NCI-H69 (cell line): ENCODE data around the gene AMOTL1.

ENCODE experiments used
- DNase-seq: peaks from one replicate; lab custom pipeline; 2025; lab: John Stamatoyannopoulos, UW

The AMOTL1 gene

GRCh38 chr11:94767701-94768601, at the start of gene AMOTL1:
Gene AMOTL1, plus strand, starts transcription at chr11:94768356. Its CDS starts 156 bp downstream, at chr11:94768512.
- peak; percentile 99 for DNase-seq

- DNase-seq, result no peak
Observed at GRCh38 chr11:94719876-94720275, 48.3 kb upstream of the AMOTL1 start.

GRCh38 chr11:94721565-94722292, 46.4 kb upstream of the AMOTL1 start:
- peak; percentile 7 for DNase-seq

- no peak for DNase-seq
Observed at GRCh38 chr11:94722735-94723134, 45.4 kb upstream of the AMOTL1 start.

- no peak for DNase-seq
Observed at GRCh38 chr11:94725097-94725496, 43.1 kb upstream of the AMOTL1 start.

- peak; percentile 33 for DNase-seq
Observed at GRCh38 chr11:94727819-94728218, 40.3 kb upstream of the AMOTL1 start.

GRCh38 chr11:94728541-94728940, 39.6 kb upstream of the AMOTL1 start:
- no peak for DNase-seq

GRCh38 chr11:94728966-94729751, 39.0 kb upstream of the AMOTL1 start:
- DNase-seq, result no peak

- peak; percentile 51 for DNase-seq
Observed at GRCh38 chr11:94730153-94730552, 38.0 kb upstream of the AMOTL1 start.

- DNase-seq, result peak; percentile 95
Observed at GRCh38 chr11:94731880-94732601, 36.1 kb upstream of the AMOTL1 start.

- DNase-seq, result peak; percentile 92
Observed at GRCh38 chr11:94732617-94733281, 35.4 kb upstream of the AMOTL1 start.

GRCh38 chr11:94734563-94735275, 33.4 kb upstream of the AMOTL1 start:
- peak; percentile 98 for DNase-seq

- peak; percentile 85 for DNase-seq
Observed at GRCh38 chr11:94735907-94736306, 32.2 kb upstream of the AMOTL1 start.

- no peak for DNase-seq
Observed at GRCh38 chr11:94737171-94737611, 31.0 kb upstream of the AMOTL1 start.

- DNase-seq, result peak; percentile 37
Observed at GRCh38 chr11:94738746-94739145, 29.4 kb upstream of the AMOTL1 start.

- peak; percentile 88 for DNase-seq
Observed at GRCh38 chr11:94739331-94739730, 28.8 kb upstream of the AMOTL1 start.

- DNase-seq, result peak; percentile 94
Observed at GRCh38 chr11:94740083-94741021, 27.8 kb upstream of the AMOTL1 start.

- DNase-seq, result peak; percentile 91
Observed at GRCh38 chr11:94741022-94741679, 27.0 kb upstream of the AMOTL1 start.

- DNase-seq, result no peak
Observed at GRCh38 chr11:94742665-94743064, 25.5 kb upstream of the AMOTL1 start.
